Epithelial cell of alveolus of lung (primary cell): ENCODE results near the gene CPNE8. TPM values are rescaled to one million over a fixed set of nuclear protein-coding genes. Genes with fewer than 3 reads are reported as not detected.

Experiments
- total RNA-seq: library from RNA; depleted of rRNA; stranded (reverse); fragments of >200 nt; gene quantifications from 2 replicates; pipeline ENCODE4 v1.2.1, GENCODE V29; 2015

Gene CPNE8
- 0.91 and 1.8 TPM in 2 replicates for total RNA-seq

GRCh38 chr12:38905480-38906351 lies at the start of gene CPNE8:
TSS of gene CPNE8 (minus strand) at chr12:38905591. CDS start at chr12:38905534, 57 bp downstream.

